ENCODE measurements around the gene LAMC2.
"Not testable (repeated sequence)": the region's sequence is repeated elsewhere in the genome, so short reads cannot be mapped to it uniquely, and the experiment has no call there.

Gene LAMC2

DNA sequence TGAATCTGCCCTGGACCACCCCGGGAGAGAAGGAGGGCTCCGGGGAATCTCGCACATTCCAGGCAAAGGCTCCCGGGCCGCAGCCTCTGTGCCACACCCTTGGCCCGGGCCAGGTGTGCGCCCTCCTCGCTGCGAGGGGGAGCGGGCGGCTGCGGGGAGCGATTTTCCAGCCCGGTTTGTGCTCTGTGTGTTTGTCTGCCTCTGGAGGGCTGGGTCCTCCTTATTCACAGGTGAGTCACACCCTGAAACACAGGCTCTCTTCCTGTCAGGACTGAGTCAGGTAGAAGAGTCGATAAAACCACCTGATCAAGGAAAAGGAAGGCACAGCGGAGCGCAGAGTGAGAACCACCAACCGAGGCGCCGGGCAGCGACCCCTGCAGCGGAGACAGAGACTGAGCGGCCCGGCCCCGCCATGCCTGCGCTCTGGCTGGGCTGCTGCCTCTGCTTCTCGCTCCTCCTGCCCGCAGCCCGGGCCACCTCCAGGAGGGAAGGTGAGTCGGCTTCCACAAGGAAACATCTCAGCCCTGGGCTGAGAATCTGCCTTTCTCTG, at the start of gene LAMC2:
Gene LAMC2 (plus strand): TSS at position 324 of the 550 bp plus-strand sequence. CDS start 89 bp downstream, at position 413.
- DNase-seq (ENCODE audit: low spot score), result no peak

DNA sequence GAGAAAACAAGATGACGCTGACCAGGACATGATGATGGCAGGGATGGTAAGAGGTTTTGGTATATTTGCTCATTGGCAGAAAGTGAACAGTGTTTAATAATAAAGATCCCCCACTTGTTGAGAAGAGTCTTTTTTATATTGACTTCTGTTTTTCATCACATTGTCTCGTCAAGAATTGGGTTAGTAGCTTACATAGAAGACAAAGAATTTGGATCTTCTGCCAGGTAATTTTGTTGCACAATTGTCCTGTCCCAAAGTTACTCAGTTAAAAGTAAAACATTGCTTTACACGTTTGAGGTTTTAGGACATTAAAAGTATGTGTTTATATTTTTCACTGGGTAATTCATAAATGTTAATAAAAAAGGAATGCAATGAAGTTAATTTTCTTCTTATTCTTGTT, 48.3 kb upstream of the LAMC2 start:
- DNase-seq (ENCODE audit: low spot score), result no peak

DNA sequence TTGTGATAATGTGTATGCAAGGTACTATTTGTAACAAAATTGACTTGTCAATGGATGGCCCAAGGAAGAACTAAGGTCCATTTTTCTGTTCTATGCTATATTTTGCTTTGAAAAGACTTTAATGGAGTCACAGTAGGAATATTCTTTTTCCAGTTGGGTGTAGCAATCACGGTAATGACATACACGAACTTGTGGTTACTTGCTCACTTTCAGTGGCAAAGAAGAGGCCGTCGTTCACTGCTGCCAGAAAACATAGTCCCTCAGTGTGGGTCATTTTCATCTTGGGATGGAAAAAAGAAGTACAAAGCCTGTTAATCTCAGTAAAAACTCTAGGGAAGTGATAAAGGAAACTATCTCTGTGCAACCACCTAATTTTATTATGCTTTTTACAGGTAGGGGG, 47.8 kb upstream of the LAMC2 start:
- DNase-seq (ENCODE audit: low spot score), result no peak

DNA sequence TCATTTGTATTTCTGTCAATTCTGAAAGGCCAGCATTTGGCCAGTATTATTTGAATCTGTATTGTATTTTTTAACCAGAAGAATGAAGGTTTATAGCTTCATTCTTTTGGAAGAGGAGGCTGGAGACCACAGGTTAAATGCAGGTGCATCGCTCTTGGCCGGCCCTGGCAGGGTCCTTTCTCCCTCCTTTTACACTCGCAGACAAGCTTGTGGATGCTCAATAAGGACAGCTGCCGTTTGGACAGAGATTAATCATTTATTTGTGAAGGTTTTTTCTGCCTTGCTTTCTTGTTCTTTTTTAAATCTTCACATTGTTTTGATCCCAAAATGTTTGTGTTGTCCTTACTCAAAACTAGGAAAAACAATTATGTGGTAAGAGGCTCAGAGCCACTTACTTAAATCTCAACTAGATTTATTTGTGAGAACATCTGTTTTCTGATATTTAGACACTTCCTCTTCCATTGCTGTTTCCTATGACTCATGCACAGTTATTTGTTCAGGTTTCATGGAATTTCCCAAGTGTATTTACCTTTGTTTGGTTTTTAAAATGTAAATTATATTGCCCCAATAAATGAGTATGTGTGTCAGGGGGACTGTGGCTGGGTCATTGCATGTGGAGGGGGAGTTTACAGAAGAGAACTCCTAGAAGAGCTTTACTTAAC, 46.7 kb upstream of the LAMC2 start:
- no peak for DNase-seq (ENCODE audit: low spot score)

DNA sequence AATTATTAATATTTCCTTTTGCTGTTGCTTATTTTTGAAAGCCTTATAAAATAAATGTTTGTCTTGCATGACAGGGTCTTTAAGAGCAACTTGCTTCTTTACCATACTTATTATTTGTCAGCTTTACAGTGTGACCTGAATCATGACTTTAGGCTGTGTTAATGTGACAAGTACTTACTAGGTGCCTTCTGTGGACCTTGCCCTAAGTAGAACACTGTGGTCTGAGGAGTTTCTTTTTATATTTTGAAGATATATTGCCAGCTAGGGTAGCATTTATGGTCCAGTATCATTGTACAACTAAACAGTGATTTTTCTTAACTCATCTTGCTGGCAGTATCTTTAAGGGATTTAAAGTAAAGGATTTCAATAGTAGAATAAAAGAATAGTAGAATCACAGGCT, 45.4 kb upstream of the LAMC2 start:
- no peak for DNase-seq (ENCODE audit: low spot score)

DNA sequence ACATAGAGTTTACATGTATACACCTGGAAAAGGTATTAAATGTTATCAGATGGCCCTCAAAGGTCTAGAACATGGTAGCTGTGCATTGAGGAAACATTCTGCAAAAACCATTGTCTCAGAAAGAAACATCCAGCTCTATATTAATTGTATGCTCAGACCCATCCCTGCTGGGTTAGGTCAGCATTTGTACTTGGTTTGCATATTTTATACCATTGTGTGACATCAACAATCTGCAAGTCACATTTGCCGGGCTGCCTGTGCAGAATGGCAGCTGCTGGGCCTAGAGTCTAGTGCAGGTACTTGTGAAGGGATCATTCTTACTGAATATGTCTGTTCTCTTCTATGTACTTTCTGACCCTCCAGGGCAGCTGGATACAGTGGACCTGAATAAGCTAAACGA, 43.9 kb upstream of the LAMC2 start:
- no peak for DNase-seq (ENCODE audit: low spot score)

DNA sequence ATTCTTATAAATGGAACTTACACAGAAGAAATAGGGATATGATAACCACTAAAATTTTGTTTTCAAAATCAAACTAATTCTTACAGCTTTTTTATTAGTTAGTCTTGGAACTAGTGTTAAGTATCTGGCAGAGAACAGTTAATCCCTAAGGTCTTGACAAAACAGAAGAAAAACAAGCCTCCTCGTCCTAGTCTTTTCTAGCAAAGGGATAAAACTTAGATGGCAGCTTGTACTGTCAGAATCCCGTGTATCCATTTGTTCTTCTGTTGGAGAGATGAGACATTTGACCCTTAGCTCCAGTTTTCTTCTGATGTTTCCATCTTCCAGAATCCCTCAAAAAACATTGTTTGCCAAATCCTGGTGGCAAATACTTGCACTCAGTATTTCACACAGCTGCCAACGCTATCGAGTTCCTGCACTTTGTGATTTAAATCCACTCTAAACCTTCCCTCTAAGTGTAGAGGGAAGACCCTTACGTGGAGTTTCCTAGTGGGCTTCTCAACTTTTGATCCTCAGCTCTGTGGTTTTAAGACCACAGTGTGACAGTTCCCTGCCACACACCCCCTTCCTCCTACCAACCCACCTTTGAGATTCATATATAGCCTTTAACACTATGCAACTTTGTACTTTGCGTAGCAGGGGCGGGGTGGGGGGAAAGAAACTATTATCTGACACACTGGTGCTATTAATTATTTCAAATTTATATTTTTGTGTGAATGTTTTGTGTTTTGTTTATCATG, 42.3 kb upstream of the LAMC2 start:
- no peak for DNase-seq (ENCODE audit: low spot score)

DNA sequence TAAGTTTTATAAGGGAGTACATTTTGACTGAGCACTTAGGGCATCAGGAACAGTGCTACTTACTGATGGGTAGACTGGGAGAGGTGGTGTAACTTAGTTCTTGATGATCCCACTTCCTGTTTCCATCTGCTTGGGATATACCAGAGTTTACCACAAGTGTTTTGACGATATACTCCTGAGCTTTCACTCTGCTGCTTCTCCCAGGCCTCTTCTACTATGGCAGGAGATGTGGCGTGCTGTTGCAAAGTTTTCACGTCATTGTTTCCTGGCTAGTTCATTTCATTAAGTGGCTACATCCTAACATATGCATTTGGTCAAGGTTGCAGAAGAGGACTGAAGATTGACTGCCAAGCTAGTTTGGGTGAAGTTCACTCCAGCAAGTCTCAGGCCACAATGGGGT, 41.3 kb upstream of the LAMC2 start:
- no peak for DNase-seq (ENCODE audit: low spot score)

DNA sequence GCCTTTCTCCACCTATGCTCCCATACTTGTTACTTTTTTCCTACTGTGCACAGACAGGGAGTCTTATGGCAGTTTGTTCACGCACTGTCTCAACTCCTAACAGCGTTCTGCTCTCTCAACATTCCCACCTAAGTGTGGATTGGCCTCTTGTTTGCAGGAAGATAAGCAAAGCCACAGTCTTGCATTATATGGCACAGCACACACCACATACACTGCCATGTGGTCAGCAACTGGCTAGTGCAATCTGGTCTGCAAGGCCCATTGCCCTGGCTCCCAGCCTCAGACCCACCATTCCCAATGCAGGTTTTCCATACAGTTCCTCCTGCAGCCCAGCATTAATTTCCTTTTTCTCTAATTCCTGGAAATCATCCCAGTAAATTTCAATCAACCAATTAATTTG, 38.3 kb upstream of the LAMC2 start:
- no peak for DNase-seq (ENCODE audit: low spot score)

DNA sequence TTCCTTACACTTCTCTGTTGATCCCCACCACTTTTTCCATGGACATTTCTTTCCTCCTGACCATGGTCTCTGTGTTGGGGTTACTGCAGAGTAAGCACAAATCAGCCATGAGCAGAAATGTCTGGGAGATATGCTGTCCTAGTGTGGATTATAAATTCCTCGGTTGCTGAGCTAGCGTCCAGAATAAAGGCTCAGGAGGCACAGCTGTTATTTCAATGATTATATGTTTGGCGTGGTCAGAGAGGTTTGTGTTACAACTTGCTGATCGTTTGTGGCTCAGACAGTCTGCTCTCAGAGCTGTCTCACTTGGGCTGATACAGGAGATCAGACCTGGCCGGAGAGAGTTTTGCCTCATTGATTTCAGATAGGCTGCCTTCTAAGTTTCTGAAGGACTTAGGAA, 37.5 kb upstream of the LAMC2 start:
- no peak for DNase-seq (ENCODE audit: low spot score)

DNA sequence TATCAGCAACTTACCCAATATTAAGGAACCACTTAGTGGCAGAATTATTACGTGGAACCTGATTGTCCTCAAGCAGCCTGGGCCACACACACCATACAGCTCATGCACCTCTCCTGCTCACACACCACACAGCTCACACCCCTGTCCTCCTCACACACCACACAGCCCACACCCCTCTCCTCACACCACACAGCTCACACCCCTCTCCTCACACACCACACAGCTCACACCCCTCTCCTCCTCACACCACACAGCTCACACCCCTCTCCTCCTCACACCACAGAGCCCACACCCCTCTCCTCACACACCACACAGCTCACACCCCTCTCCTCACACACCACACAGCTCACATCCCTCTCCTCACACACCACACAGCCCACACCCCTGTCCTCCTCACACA, 36.8 kb upstream of the LAMC2 start:
- DNase-seq (ENCODE audit: low spot score), result no peak

DNA sequence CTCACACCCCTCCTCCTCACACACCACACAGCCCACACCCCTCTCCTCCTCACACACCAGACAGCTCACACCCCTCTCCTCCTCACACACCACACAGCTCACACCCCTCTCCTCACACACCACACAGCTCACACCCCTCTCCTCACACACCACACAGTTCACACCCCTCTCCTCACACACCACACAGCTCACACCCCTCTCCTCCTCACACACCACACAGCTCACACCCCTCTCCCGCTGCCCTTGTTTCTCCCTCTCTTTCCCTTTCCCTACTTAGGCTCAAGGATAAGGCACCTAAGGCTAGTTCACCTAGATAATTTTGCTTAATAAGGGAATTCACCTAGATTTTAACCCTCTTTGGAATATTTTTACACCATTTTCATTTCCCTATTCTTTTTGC, 36.0 kb upstream of the LAMC2 start:
- not testable (repeated sequence) for DNase-seq (ENCODE audit: low spot score)

DNA sequence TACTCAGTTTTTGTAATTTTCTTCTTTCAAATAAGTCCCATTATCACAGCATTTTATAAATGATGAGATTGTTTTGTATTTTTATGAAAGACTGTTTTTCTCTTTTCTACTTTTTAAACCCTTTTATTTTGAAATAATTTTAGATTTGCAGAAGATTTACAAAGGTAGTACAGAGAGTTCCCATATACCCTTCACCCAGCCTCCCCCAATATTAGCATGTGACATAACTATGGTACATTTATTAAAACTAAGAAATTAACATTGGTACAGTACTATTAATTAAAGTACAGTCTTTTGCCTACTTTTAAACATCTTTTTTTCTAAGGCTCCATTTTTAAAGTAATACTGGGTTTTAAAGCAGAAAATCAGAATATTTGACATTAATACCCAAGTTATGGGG, 35.6 kb upstream of the LAMC2 start:
- DNase-seq (ENCODE audit: low spot score), result no peak

DNA sequence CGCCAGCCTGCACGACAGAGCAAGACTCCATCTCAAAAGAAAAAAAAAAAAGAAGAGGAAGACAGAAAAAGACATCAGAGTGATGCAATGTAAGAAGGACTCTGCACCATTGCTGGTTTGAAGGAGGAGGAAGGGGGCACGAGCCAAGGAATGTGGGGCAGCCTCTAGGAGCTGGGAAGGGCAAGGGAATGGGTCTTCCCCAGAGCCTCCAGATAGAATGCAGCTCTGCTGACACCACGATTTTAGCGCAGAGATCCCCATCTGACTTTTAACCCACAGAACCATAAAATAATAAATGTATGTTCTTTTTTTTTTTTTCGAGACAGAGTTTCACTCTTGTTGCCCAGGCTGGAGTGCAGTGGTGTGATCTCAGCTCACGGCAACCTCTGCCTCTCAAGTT, 33.9 kb upstream of the LAMC2 start:
- DNase-seq (ENCODE audit: low spot score), result no peak

DNA sequence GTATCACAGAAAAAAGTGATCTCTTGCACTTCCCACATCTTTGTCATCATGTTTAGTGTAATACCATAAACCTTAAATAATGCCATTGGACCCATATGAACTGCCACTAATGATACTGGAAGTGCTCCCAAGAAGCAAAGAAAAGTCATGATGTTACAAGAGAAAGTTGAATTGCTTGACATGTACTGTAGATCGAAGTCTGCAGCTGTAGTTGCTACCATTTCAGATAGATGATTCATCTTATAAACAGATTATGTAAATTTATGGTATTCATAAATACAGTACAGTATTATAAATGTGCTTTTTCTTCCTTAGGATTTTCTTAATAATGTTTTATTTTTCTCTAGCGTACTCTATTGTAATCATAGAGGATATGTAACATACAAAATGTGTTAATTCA, 30.1 kb upstream of the LAMC2 start:
- no peak for DNase-seq (ENCODE audit: low spot score)

DNA sequence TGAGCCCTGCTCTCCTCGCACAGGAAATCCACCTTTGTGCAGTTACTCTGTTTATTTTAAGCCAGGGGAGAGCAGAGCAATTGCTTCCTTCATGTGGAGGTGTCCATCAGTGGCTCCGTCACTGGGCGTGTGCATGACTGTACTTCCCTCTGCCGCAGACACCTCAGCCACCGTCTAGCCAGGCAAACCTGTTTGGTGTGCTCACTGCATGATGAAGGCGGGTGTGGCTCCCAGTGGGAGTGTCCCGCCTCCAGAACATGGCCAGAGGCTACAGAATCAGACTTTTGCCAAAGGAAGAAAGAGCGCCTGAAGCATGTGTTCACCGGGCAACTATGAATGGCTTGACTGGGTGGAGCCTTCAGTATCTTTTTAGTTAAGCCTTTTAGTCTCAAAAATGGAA, 26.1 kb upstream of the LAMC2 start:
- DNase-seq (ENCODE audit: low spot score), result no peak

DNA sequence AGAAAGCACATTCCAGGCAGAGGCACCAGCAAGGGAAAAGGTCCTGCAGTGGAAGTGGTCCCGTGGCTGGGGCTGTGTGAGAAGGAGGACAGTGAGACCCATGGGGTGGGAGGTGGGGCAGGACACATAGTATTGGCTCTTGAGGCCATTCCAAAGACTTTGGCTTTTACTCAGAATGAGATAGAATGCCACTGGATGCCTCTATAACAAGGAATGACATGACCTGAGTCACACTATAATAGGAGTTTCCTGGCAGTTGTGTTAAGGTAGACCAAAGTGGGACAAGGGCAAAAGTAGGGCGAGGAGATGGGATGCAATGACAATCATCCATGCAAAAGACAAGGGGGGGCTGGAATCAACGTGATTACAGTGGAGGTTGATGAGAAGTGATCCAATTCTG, 24.7 kb upstream of the LAMC2 start:
- DNase-seq (ENCODE audit: low spot score), result no peak

DNA sequence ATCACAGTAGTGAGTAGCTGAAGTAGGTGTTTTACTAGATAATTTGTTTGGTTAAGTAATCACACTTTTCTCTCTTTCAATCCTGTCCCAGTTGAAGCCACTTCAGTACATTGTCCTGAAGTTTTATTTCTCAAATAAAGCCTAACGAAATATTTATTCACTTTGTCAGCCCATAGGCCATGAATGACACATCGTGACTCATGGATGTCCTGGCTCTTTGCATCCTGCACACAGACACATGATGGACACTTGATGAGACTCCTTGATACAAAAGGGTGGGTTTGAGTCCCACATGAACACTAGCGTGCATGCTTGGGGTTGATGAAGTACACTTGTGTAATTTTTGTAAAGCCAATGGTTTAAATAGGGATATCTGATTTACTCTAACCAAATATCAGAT, 22.7 kb upstream of the LAMC2 start:
- DNase-seq (ENCODE audit: low spot score), result no peak

DNA sequence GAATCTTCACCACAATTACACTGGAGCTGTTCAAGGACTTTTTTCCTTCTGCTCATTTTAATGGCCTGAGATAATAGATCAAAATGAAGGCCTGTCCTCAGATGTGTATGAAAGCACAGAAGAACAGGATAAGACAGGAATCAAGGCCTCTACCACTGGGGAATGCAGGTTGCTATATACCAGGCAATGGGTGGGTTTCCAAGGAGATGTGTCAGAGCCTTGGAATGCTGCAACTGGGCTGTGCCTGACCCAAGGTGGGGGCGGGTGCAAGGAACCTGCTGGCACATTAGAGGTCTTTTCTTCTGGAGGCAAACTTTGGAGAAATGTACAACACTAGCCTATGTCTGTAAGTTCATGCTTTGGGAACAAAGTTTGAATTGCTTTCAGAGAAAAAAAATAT, 21.7 kb upstream of the LAMC2 start:
- DNase-seq (ENCODE audit: low spot score), result no peak

DNA sequence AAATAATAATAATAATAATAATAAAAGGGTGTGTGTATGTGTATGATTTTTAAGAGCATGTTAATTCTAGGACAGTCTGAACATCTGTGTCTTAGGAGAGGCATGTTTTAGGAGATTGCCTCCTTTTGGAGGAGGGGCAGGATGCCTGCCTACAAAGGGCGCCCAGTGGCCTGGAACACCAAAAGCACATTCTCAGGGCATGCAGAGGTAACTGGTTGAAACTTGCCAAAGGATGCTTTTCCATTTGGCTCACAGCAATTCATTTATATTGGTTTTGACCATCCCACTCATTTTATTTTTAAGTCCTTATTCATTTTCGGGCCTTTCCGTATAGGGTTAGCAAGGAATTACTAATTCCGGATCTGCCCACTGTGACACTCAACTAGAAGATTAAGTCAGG, 21.1 kb upstream of the LAMC2 start:
- DNase-seq (ENCODE audit: low spot score), result no peak

DNA sequence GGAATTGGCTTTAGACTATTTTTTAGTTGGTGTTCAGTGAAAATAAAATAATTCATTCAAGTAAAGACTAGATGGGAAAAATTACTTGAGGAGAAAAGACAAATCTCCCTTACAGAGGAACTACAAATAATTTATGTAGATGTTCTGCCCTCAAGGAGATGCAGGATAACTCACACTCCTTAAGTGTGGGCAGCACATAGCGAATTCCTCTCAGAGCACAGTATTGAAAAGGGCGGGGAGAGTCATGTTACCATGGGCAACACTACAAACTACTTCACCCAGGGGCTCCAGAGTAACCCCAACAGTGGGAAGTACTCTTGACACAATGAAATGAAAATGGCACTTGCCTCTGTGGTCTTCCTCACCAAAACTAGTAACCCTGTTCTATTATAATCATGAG, 20.6 kb upstream of the LAMC2 start:
- DNase-seq (ENCODE audit: low spot score), result no peak

DNA sequence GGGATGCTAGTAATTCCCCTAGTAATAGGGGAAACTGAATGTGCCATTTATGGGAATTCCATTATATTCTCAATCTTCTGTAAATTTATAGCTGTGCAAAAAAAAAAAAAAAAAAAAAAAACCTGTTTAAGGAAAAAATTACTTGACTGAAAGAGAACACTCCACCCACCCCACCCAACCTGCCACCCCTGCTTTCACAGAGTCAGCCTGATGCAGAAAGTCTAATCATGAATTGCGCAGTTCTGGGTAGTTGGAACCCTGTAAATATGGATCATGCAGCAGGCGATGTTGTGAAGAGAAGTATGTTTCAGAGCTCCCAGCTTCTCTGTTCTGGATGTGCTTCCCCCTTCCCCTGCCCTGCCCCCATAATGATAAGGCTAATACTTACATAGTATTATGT, 19.6 kb upstream of the LAMC2 start:
- DNase-seq (ENCODE audit: low spot score), result no peak

DNA sequence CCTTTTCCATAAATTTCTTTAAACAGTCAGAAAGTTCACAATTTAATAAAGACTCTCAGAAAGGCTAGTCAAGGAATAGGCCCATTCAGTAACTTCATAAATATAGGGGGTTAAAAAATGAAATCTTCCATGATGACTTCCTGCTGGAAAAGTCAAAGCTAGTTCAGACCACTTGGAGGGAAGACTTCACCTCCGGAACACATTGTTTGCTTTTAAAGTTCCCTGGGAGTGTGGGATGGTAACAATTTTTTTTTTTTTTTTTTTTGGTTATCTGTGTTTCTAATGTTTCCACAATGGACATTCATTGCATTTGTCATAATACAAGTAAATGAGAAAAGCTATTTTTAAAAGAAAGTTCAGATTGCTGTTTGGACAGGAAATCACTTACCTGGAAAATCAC, 18.4 kb upstream of the LAMC2 start:
- DNase-seq (ENCODE audit: low spot score), result no peak

DNA sequence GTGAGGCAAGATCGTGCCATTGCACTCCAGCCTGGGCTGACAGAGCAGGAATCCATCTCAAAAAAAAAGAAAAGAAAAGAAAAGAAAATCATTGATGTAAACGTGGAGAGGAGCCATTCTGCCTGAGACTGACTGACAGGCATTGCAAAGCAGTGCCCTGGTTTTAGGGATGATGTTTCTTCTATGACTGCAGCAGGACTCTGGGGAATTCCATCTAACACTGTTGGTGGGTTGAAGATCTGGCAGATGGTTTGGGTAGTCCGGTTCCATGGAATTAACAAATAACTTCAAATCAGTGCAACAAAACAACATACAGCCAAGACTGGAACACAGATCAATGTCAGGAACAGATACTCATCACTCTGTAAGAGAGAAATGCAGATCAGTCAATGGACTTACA, 17.8 kb upstream of the LAMC2 start:
- DNase-seq (ENCODE audit: low spot score), result no peak

Data from CD4-positive, alpha-beta T cell treated with Interleukin-2 at 100 ng/mL for 4 hours (primary cell).